Keratinocyte (primary cell): Measurements from ENCODE around the gene FYB1.

Experiments used
- EZH2 ChIP-seq: IDR thresholded peaks from one replicate; pipeline ENCODE4 v1.6.1; 2012; ENCODE audit warnings: inconsistent platforms, mild to moderate bottlenecking, low read length, moderate library complexity
- TF ChIP-seq, protein P1 (sequence below), 3 experiments: IDR thresholded peaks in 1 of 3; conservative IDR thresholded peaks in 1 of 3; optimal IDR thresholded peaks in 1 of 3; 2 replicates in 2 of 3; 3 replicates in 1 of 3; pipeline versions ENCODE3 to v1.5.1; 2011; ENCODE audit warnings: low read length in 3 of 3, mild to moderate bottlenecking in 3 of 3, moderate library complexity in 2 of 3, control low read depth in 1 of 3, inconsistent platforms in 1 of 3; ENCODE audit not compliant: insufficient read depth in 2 of 3; ENCODE audit errors: extremely low read depth in 1 of 3

DNA sequence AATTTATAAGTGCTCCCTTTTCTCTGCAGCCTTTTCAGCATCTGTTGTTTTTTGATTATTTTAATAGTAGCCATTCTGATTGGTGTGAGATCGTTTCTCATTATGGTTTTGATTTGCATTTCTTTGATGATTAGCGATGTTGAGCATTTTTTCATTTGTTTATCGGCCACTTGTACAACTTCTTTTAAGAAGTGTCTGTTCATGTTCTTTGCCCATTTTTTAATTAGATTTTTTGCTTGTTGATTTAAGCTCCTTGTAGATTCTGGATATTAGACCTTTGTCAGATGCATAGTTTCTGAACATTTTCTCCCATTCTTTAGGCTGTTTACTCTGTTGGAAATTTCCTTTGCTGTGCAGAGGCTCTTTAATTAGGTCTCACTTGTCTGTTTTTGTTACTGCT is 46.3 kb downstream of the FYB1 start:
- TF ChIP-seq, protein P1, sequence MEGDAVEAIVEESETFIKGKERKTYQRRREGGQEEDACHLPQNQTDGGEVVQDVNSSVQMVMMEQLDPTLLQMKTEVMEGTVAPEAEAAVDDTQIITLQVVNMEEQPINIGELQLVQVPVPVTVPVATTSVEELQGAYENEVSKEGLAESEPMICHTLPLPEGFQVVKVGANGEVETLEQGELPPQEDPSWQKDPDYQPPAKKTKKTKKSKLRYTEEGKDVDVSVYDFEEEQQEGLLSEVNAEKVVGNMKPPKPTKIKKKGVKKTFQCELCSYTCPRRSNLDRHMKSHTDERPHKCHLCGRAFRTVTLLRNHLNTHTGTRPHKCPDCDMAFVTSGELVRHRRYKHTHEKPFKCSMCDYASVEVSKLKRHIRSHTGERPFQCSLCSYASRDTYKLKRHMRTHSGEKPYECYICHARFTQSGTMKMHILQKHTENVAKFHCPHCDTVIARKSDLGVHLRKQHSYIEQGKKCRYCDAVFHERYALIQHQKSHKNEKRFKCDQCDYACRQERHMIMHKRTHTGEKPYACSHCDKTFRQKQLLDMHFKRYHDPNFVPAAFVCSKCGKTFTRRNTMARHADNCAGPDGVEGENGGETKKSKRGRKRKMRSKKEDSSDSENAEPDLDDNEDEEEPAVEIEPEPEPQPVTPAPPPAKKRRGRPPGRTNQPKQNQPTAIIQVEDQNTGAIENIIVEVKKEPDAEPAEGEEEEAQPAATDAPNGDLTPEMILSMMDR (optimal IDR thresholded peaks at IDR 0.05 in 1 of 3, IDR thresholded peaks at IDR 0.05 in 1 of 3, conservative IDR thresholded peaks at IDR 0.05 in 1 of 3; ENCODE audit: extremely low read depth in 1 of 3, insufficient read depth in 2 of 3, low read length in 3 of 3) = no peak
- TF ChIP-seq EZH2 = no peak
